ENCODE data around the gene ANKRD28.

Gene ANKRD28

DNA sequence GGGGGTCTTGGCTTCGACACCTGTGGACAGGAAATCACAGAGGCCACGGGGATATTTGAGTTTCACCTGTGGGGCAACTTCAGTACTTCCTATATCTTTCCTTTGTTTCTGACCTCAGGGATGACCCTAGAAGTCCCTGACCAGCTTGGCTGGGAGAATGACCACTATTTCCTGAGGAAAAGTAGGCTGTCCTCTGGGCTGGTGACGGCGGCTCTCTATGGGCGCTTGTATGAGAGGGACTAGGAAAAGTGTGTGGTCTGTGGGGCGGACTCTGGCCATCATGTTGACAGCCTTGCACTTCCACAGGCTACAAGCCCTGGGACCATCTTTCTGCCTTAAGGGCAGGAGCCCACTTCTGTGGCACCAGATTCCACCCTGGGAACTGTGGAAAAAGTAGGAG, 152.5 kb downstream of the ANKRD28 start:
- peaks cover 42% of the 10 kb centered on the region for H3K4me1 Mint-ChIP-seq (ENCODE audit: low read depth)
- H3K27ac Mint-ChIP-seq: no peak overlapping the region
- H3K4me3 Mint-ChIP-seq: no peak overlapping the region
- peaks cover 8% of the 10 kb centered on the region for H3K27me3 Mint-ChIP-seq
- peaks cover 2% of the 10 kb centered on the region for H3K9me3 Mint-ChIP-seq
- peaks cover 2% of the 10 kb centered on the region for H3K36me3 Mint-ChIP-seq (ENCODE audit: low read depth)
- no peak for DNase-seq

DNA sequence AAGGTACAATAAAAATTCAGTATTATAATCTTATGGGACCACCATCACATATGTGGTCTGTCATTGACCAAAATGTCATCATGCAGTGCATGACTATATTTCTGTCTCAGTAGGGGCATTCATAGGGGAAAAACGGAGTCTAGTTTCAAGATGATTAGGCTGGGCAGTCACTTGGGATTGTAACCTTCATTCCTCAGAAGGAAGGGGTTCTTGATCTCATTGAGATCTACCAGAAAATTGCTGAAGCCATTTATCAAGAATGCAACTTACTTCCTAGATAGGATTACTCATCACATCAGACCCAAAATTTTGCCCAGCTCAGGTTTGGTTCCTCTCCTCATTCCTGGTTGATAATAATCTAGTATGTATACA, 158.9 kb downstream of the ANKRD28 start:
- Mint-ChIP-seq H3K27me3 (no peaks in the 10 kb centered on the region), H3K4me1 (ENCODE audit: low read depth) (peaks cover 49% of the 10 kb centered on the region), H3K36me3 (ENCODE audit: low read depth) (peaks cover 2% of the 10 kb centered on the region), H3K9me3 (no peaks in the 10 kb centered on the region), H3K4me3 (no peak overlapping the region), H3K27ac (no peak overlapping the region)
- DNase-seq: no peak

DNA sequence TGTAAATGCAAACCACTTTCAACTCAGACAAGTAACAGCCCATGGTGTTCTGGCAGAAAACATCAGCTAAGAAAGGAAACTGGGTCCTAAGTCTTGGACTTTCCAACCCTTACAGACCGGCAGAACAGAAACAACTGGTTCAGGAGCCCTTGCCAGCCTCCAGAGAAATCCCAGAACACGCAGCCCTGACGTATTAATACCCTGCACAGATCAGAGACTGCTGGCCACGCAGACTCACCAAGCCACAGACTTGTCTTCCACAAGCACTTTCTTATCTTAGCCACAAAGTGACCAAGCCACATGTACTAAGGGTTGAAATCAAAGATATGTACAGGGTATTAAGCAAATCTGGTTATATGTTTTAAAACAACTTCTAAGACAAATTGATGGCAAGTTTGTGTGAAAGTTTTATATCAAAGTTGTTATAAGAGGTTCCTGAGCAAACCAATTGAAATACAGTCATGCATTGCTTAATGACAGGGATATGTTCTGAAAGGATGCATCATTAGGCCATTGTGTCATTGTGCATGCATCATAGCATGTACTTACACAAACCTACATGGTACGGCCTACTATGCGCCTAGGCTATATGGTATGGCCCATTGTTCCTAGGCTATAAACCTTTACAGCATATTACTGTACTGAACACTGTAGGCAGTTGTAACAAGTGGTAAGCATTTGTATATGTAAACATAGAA, 159.4 kb downstream of the ANKRD28 start:
- no peaks in the 10 kb centered on the region for H3K9me3 Mint-ChIP-seq
- DNase-seq: no peak
- no peaks in the 10 kb centered on the region for H3K27me3 Mint-ChIP-seq
- H3K27ac Mint-ChIP-seq: peak overlapping the region; percentile 65
- peaks cover 55% of the 10 kb centered on the region for H3K4me1 Mint-ChIP-seq (ENCODE audit: low read depth)
- no peak overlapping the region for H3K4me3 Mint-ChIP-seq
- H3K36me3 Mint-ChIP-seq (ENCODE audit: low read depth): peaks cover 2% of the 10 kb centered on the region

DNA sequence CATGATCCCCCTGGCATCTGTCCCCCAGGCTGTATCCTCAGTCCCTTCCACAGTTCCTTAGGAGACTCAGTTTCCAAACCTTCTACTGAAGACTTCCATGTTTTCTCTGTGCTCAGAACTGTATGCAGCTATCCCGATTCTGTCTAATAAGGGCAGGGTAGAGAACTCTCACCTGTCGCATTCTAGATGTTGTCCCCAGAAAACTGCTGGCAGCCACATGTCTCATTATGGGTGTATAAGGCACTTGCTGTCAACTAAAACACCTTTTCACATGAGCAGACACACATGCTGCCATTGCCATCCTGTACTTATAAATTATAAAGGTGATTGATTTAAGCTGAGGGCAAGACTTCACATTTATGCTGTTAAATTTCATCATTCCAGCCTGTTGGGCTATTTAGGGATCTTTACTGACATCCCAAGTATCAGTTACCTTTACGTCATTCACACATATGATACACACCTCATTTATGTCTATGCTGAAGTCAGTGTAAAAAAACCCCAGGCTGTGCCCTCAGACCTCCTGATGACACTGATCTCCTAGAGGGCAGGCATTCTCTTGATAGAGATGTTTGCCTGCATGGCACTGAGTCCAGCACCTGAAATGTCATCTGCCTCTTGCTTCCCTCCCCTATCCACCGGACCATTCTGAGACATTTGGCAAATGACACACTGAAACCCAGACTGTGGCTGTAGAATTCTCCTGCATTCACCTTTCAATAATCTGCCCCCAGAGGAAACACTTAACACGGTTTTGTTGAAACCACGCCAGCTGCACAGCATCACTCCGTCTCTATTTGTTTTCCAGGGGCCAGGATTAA, 160.4 kb downstream of the ANKRD28 start:
- DNase-seq: no peak
- peaks cover 57% of the 10 kb centered on the region for H3K4me1 Mint-ChIP-seq (ENCODE audit: low read depth)
- H3K4me3 Mint-ChIP-seq: no peak overlapping the region
- no peaks in the 10 kb centered on the region for H3K9me3 Mint-ChIP-seq
- no peaks in the 10 kb centered on the region for H3K36me3 Mint-ChIP-seq (ENCODE audit: low read depth)
- H3K27ac Mint-ChIP-seq: peak overlapping the region; percentile 65
- H3K27me3 Mint-ChIP-seq: no peaks in the 10 kb centered on the region

DNA sequence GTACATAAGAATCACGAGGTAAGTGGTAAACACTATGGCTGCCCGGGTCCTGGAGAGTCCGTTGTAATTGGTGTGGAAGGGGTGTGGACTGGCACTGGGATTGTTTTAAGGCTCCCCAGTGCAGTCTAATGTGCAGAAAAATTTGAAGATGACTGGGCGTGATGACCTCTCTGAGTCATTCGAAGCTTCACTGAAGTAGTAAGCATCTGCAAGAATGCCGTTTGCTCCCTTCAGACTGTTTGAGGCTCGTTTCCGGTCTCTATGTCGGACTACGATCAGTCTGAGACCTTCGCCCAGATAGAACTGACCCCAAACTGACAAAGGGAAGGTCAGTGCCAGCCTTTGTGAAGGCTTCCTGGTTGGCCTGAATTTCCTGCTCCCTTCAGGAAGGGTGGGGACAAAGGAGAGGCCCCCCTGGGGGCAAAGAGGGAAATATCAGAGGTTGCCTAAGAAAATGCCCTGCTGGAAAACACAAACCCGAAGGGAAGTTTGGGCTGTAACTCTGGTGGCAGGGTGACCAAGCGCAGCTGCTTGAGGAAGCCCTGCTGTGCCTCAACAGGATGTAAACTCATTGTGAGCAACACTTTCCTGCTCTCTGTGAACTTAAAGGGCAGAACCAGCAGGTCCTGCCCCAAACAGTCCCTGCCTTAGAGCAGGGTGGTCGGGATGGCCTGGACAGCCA, 161.6 kb downstream of the ANKRD28 start:
- H3K4me1 Mint-ChIP-seq (ENCODE audit: low read depth): peaks cover 67% of the 10 kb centered on the region
- H3K27ac Mint-ChIP-seq: peak overlapping the region; percentile 91
- peak overlapping the region; percentile 49 for H3K4me3 Mint-ChIP-seq
- no peaks in the 10 kb centered on the region for H3K27me3 Mint-ChIP-seq
- H3K9me3 Mint-ChIP-seq: no peaks in the 10 kb centered on the region
- no peaks in the 10 kb centered on the region for H3K36me3 Mint-ChIP-seq (ENCODE audit: low read depth)
- peak; percentile 47 for DNase-seq

DNA sequence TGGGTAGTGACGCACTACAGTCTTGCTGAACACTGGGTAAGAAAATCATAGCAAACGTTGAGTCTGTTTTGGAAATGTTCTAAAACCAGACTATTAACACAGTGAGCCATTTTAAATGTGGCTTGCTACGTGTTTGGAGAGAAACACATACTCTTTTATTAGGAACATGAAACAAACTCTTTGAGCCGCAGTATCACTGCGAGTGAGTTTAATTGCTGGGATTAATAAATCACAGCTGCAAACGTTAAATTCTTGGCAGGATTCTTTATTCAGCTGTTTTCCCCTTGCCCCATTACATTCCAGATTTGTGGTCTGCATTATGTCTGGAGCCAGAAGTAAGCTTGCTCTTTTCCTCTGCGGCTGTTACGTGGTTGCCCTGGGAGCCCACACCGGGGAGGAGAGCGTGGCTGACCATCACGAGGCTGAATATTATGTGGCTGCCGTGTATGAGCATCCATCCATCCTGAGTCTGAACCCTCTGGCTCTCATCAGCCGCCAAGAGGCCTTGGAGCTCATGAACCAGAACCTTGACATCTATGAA, 162.6 kb downstream of the ANKRD28 start:
- no peaks in the 10 kb centered on the region for H3K27me3 Mint-ChIP-seq
- H3K9me3 Mint-ChIP-seq: no peaks in the 10 kb centered on the region
- DNase-seq: no peak
- no peak overlapping the region for H3K4me3 Mint-ChIP-seq
- peaks cover 77% of the 10 kb centered on the region for H3K4me1 Mint-ChIP-seq (ENCODE audit: low read depth)
- H3K36me3 Mint-ChIP-seq (ENCODE audit: low read depth): no peaks in the 10 kb centered on the region
- H3K27ac Mint-ChIP-seq: peak overlapping the region; percentile 24

DNA sequence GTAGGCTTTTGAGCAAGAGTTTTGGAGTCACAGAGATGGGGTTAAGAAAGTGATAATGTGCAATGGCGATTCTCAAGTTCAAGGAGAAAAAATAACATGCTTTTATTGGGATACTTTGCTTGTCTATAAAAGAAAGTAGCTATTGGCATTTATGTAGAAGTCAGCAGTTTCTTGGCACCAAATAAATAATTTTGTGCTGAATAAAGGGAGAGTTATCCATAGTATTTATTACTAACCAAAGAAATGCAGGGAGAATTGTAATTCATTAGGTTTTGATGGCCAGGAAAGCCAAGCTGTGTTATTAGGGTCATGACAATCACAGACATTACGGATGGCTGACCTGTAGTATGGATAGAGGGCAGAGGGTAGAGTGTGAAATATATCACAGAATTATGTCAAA, 163.1 kb downstream of the ANKRD28 start:
- H3K27me3 Mint-ChIP-seq: no peaks in the 10 kb centered on the region
- no peak overlapping the region for H3K4me3 Mint-ChIP-seq
- H3K36me3 Mint-ChIP-seq (ENCODE audit: low read depth): no peaks in the 10 kb centered on the region
- H3K9me3 Mint-ChIP-seq: no peaks in the 10 kb centered on the region
- H3K27ac Mint-ChIP-seq: no peak overlapping the region
- peaks cover 82% of the 10 kb centered on the region for H3K4me1 Mint-ChIP-seq (ENCODE audit: low read depth)
- DNase-seq: no peak

DNA sequence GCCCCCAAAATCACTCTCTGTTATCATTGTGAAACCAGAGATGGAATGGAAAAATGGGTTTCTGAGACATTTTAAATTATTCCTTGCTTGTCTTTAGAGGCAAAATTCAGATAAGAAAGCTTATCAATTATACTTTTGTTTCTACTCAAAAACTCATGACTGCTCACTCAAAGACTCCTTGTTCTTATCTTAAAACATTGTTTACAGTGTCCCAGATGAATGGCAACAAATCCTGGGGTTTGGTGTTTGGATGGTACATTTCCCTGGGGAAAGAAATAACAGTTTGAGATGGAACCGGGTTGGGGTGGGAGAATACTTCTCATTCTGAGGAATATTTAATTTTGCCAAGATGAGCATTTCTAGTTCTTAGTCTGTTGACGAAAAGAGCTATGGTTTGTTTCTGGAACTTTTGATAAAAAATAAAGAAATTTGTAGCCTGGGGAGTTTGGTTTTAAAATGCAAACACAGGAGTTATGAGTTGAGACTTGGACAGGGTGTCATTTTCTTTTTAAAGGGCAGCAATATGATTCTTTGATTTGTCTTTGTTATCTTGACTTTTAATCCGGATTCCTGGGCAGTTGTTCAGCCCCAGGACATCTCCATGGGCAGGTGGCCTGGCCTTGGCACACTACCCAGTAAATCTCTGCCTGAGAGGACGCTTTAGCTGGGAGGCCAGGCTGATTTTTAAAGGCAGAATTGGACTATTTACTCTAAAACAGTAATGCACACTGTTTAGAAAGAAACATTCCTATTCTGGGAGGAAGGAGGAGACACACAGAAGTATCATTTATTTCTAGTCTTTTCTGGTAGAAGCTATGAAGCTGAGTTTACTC, 163.8 kb downstream of the ANKRD28 start:
- Mint-ChIP-seq H3K27me3 (no peaks in the 10 kb centered on the region), H3K9me3 (no peaks in the 10 kb centered on the region), H3K4me1 (ENCODE audit: low read depth) (peaks cover 84% of the 10 kb centered on the region), H3K27ac (peak overlapping the region; percentile 35), H3K36me3 (ENCODE audit: low read depth) (no peaks in the 10 kb centered on the region), H3K4me3 (no peak overlapping the region)
- DNase-seq: no peak

DNA sequence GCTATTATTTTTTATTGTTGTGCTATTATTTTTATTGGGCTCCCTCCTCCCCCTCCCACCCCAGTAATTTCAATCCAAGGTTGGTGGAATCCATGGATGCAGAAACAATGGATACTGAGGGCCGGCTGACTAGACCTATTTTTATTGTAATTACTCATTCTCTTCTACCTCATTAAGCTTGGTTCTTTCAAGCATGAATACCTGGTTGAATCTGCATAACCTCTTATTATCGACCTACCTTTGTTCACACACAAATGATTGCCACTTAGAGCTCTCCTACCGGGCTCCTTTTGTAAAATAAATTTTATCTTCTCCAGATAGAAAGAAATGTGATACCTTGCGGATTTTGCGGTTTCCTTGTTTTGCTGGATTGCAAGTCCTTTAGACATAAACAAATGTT, 164.6 kb downstream of the ANKRD28 start:
- no peak for DNase-seq
- Mint-ChIP-seq H3K4me3 (no peak overlapping the region), H3K36me3 (ENCODE audit: low read depth) (no peaks in the 10 kb centered on the region), H3K27ac (peak overlapping the region; percentile 35), H3K4me1 (ENCODE audit: low read depth) (peaks cover 78% of the 10 kb centered on the region), H3K27me3 (no peaks in the 10 kb centered on the region), H3K9me3 (no peaks in the 10 kb centered on the region)

DNA sequence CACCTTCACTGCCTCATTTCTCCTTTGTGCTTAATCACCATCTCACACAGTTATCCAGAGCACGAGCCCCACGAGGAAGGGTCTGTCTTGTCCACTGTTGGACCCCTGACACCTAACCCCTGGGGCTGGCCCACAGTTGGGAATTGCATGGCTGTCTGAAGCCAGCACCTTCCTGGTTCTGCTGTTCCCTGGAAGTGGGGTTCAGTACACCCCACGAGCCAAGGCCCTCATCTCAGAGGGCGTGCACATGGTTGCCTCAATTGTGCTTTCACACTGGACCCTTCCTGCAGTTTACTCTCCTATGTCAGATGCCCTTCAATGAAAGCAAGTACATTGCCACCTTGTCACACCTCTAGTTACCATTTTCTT, 165.6 kb downstream of the ANKRD28 start:
- Mint-ChIP-seq H3K27ac (no peak overlapping the region), H3K9me3 (no peaks in the 10 kb centered on the region), H3K4me3 (no peak overlapping the region), H3K36me3 (ENCODE audit: low read depth) (no peaks in the 10 kb centered on the region), H3K4me1 (ENCODE audit: low read depth) (peaks cover 69% of the 10 kb centered on the region), H3K27me3 (no peaks in the 10 kb centered on the region)
- no peak for DNase-seq

DNA sequence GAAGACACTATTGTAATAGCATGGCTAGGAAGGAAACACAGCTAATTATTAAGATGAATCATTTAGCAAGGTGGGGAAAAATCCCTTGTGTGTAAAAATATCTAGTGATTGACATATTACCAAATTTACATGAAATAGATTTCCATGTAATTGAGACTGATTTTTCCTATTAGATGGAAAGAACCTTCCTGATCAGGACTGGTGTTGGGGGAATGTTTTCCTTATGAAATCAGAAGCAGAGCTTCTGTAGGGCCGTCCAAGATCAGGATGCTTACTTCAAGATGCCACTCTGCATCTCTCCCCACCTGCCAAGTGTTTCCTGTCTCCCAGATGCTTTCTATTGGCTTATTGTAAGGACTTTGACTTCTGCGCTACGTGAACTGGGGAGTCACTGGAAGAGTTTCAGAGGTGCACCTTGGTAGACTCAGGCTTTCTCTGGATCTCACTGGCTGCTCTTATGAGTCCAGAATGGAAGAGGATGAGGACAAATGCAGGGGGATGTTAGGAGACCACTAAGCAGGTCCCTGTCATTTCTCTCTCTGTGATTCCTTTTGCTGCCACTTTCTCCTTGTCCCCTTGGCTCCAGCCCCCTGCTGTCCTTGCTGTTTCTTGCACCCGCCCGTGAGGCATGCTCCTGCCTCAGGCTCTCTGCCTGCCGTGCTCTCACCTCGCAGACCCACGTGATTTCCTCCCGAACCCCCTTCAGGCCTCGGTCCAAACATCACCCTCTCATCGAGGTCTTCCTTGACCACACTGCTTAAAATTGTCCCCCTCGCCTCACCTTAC, 166.2 kb downstream of the ANKRD28 start:
- Mint-ChIP-seq H3K36me3 (ENCODE audit: low read depth) (no peaks in the 10 kb centered on the region), H3K9me3 (no peaks in the 10 kb centered on the region), H3K4me1 (ENCODE audit: low read depth) (peaks cover 64% of the 10 kb centered on the region), H3K27me3 (no peaks in the 10 kb centered on the region), H3K27ac (no peak overlapping the region), H3K4me3 (no peak overlapping the region)
- no peak for DNase-seq

DNA sequence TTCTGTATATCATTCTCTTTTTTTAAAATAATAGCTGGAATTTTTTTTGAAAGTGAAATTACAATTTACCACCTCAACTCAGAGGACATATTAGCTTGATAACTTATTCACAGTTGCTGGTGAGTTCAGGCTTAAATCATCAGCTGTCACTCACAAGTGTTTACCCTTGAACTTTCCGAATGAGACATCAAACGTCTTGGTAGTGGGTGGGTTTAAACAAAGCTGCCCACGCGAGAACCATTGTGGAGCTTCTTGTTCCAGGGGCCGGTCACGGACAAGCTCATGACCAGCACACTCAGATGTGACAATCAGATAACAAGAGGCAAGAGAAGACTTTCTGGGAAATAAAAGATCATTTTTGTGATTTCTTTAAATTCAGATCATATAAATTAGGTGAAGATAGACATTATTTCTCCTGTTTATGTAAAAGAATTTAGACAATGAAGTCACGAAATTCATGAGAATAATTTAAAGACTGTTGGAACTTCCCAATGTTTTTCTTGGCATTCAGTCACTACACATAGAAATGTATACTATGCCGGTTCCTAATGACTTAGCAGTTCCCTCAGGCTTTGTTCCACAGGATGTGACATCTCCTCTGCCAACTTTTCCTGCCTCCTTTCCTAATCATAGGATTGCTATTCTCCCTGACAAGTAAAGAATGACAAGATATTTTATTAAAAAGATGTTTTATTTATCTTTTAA, 167.0 kb downstream of the ANKRD28 start:
- Mint-ChIP-seq H3K27ac (peak overlapping the region; percentile 69), H3K36me3 (ENCODE audit: low read depth) (no peaks in the 10 kb centered on the region), H3K9me3 (no peaks in the 10 kb centered on the region), H3K27me3 (no peaks in the 10 kb centered on the region), H3K4me3 (peak overlapping the region; percentile 26), H3K4me1 (ENCODE audit: low read depth) (peaks cover 61% of the 10 kb centered on the region)
- DNase-seq: no peak

All from activated T-cell treated with anti-CD3 and anti-CD28 coated beads, Interleukin-2, amount 50 U/mL, for 24 hours (primary cell).